MCF 10A (cell line): ENCODE results near the gene CNTNAP2. TPM values are rescaled to one million over a fixed set of nuclear protein-coding genes. Genes with fewer than 3 reads are reported as not detected.

ENCODE experiments used
- BruUV-seq: library from RNA; stranded (reverse); fragments of 400-500 nt; replicated peaks from 2 replicates; lab custom pipeline; 2021; lab: Mats Ljungman, UMichigan
- CTCF ChIA-PET: fragments of 300-600 bp; sonication (Branson Sonifier 250); formaldehyde crosslinking; extraction: SDS; loops from one replicate; lab custom pipeline; 2021; ENCODE audit warnings: antibody characterized with exemption, inconsistent platforms; lab: Yijun Ruan, JAX
- POLR2A ChIA-PET: fragments of 300-600, 350-650 bp; sonication (Branson Sonifier 250); formaldehyde crosslinking; extraction: SDS; loops from one replicate; lab custom pipeline; 2020; ENCODE audit warnings: antibody characterized with exemption, inconsistent platforms; lab: Yijun Ruan, JAX
- DNase-seq: peaks from one replicate; pipeline ENCODE4 v3.0.0-alpha.2; 2018; ENCODE audit not compliant: unreplicated experiment
- H3K27ac Mint-ChIP-seq: one replicate; pipeline ENCODE4 v1.8.0; 2022; ENCODE audit warnings: mild to moderate bottlenecking, low read depth, mixed read lengths; ENCODE audit not compliant: unreplicated experiment
- H3K27me3 Mint-ChIP-seq: one replicate; pipeline ENCODE4 v1.8.0; 2022; ENCODE audit warnings: mixed read lengths; ENCODE audit not compliant: insufficient read depth, unreplicated experiment
- H3K36me3 Mint-ChIP-seq: one replicate; pipeline ENCODE4 v1.8.0; 2022; ENCODE audit warnings: mild to moderate bottlenecking, moderate library complexity, mixed read lengths; ENCODE audit not compliant: insufficient read depth, unreplicated experiment
- H3K4me1 Mint-ChIP-seq: one replicate; pipeline ENCODE4 v1.8.0; 2022; ENCODE audit warnings: mixed read lengths; ENCODE audit not compliant: insufficient read depth, unreplicated experiment
- H3K4me3 Mint-ChIP-seq: one replicate; pipeline ENCODE4 v1.8.0; 2022; ENCODE audit warnings: mild to moderate bottlenecking, moderate library complexity, mixed read lengths; ENCODE audit not compliant: unreplicated experiment
- H3K9me3 Mint-ChIP-seq: one replicate; pipeline ENCODE4 v1.8.0; 2022; ENCODE audit warnings: mixed read lengths; ENCODE audit not compliant: unreplicated experiment
- CTCF ChIP-seq: fragments of 200-600 bp; IDR thresholded peaks from one replicate; pipeline ENCODE4 v1.8.0; 2022; ENCODE audit warnings: antibody characterized with exemption, mild to moderate bottlenecking; ENCODE audit not compliant: unreplicated experiment
- intact Hi-C: fragments of 100-400 bp; cut with micrococcal nuclease; formaldehyde crosslinking; loops from 2 replicates; pipeline ENCODE4 v1.14.1; 2022
- total RNA-seq: library from RNA; stranded (reverse); gene quantifications from 2 replicates; pipeline ENCODE4 v1.2.3, GENCODE V29; 2022

CNTNAP2 gene
- total RNA-seq, 1 experiment from 2014 or later, result 1.1 TPM

DNA sequence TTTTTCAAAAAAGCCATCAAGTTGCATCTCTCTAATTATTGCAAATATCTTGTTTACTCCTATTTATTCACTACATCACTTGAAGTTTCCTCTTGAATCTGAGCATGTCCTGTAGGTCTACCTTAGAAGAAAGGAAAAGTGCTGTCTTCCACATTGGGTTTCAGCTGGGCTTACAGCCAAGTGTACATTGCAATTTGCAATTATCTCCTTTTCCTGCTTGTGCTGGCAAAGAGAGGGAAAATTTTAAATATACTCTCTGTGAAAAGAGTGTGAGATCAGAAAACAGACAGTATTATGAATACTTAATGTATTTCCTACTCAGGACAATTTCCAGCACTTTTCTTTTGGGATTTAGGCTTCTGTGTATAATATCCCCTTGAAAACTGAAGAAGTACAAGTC is 839.7 kb downstream of the CNTNAP2 start:
- TF ChIP-seq CTCF, result no peak
- H3K27me3 Mint-ChIP-seq, result peaks cover 45% of the 10 kb centered on the region
- CTCF ChIA-PET, result no interaction called here
- POLR2A ChIA-PET, result no interaction called here
- intact Hi-C loops, result no loop called here
- peaks cover 1% of the 10 kb centered on the region for H3K4me1 Mint-ChIP-seq
- no peaks in the 10 kb centered on the region for H3K36me3 Mint-ChIP-seq
- H3K9me3 Mint-ChIP-seq, result no peaks in the 10 kb centered on the region
- no TSS peak for BruUV-seq
- no peak for DNase-seq
- no peak overlapping the region for H3K27ac Mint-ChIP-seq
- H3K4me3 Mint-ChIP-seq, result no peak overlapping the region

GRCh38 chr7:146956853-146957252 is 840.3 kb downstream of the CNTNAP2 start:
- ChIA-PET CTCF (no interaction called here), POLR2A (no interaction called here)
- H3K27ac Mint-ChIP-seq, result no peak overlapping the region
- no TSS peak for BruUV-seq
- H3K9me3 Mint-ChIP-seq, result no peaks in the 10 kb centered on the region
- no peak for DNase-seq
- intact Hi-C loops, result no loop called here
- H3K4me3 Mint-ChIP-seq, result no peak overlapping the region
- peaks cover 7% of the 10 kb centered on the region for H3K4me1 Mint-ChIP-seq
- H3K36me3 Mint-ChIP-seq, result no peaks in the 10 kb centered on the region
- peaks cover 43% of the 10 kb centered on the region for H3K27me3 Mint-ChIP-seq
- no peak for TF ChIP-seq CTCF

DNA sequence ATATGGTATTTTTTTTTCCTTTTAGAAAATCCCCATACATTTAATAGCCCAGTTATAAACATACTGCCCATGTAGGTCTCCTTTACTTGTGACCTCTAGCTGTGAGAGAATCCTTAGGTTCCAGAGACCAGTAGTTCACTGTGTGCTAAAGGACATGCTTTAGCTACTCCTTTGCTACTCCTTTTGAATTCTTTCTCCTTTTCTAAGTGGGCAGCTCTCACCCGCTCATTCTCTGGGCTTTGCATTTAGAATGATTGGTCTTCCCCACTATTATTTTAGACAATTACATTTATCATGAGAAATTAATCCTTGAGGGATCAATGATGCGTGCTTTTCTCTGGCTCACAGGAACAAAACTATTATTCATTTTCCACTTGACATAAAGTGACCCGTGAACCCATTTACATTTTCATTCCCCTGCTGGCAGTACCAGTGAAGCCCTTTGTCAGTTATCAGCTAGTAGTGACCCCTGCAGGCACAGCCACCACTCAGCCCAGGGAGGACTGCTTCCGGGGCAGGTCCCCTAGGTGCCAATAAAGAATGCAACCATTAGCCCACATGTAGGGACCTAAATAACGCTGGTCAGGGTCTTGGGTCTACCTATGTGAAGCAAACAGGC is 844.3 kb downstream of the CNTNAP2 start:
- TF ChIP-seq CTCF, result peak; percentile 8
- CTCF ChIA-PET, result interaction anchor here (0.7 to 1.3 kb wide), 2 partner anchors 11 to 496 kb away, joined by 4 to 8 read pairs; no protein-coding TSS in a partner anchor
- H3K36me3 Mint-ChIP-seq, result no peaks in the 10 kb centered on the region
- DNase-seq, result no peak
- intact Hi-C loops, result no loop called here
- no peak overlapping the region for H3K27ac Mint-ChIP-seq
- no peaks in the 10 kb centered on the region for H3K9me3 Mint-ChIP-seq
- no TSS peak for BruUV-seq
- POLR2A ChIA-PET, result no interaction called here
- peaks cover 9% of the 10 kb centered on the region for H3K4me1 Mint-ChIP-seq
- no peak overlapping the region for H3K4me3 Mint-ChIP-seq
- H3K27me3 Mint-ChIP-seq, result peaks cover 30% of the 10 kb centered on the region

- DNase-seq, result peak; percentile 56
- BruUV-seq, result no TSS peak
- ChIA-PET CTCF (interaction anchor here (1.3 kb wide), 1 partner anchor 11 kb away, joined by 4 read pairs; no protein-coding TSS in a partner anchor), POLR2A (no interaction called here)
- intact Hi-C loops, result no loop called here
- no peaks in the 10 kb centered on the region for H3K9me3 Mint-ChIP-seq
- no peak overlapping the region for H3K4me3 Mint-ChIP-seq
- H3K36me3 Mint-ChIP-seq, result no peaks in the 10 kb centered on the region
- TF ChIP-seq CTCF, result no peak
- H3K4me1 Mint-ChIP-seq, result peaks cover 9% of the 10 kb centered on the region
- H3K27ac Mint-ChIP-seq, result no peak overlapping the region
- H3K27me3 Mint-ChIP-seq, result peaks cover 31% of the 10 kb centered on the region
These were observed 845.0 kb downstream of the CNTNAP2 start for GRCh38 chr7:146961617-146962016.
